SK-MEL-5 (cell line): ENCODE data around the gene RNF6. TPM values are rescaled to one million over a fixed set of nuclear protein-coding genes. Genes with fewer than 3 reads are reported as not detected.
"Not testable (repeated sequence)": the region's sequence is repeated elsewhere in the genome, so short reads cannot be mapped to it uniquely, and the experiment has no call there.

Experiments used
- DNase-seq: peaks from one replicate; pipeline ENCODE4 v3.0.0-alpha.2; 2016; ENCODE audit warnings: low read depth, low spot score
- in situ Hi-C: cut with HindIII; loops from 2 replicates; pipeline ENCODE4 v1.10.0; 2016; ENCODE audit warnings: low sequenced_read_pairs, high pct_unique_total_duplicates, low pct_unique_long_range_greater_than_20kb
- polyA plus RNA-seq, 2 experiments: library from polyadenylated mRNA; depleted of rRNA; stranded (reverse); fragments of >200 nt; gene quantifications; 2 replicates each; pipeline ENCODE4 v1.2.3, GENCODE V29; 2015
- total RNA-seq: library from RNA; depleted of rRNA; stranded (reverse); fragments of >200 nt; shearing (Covaris generic); gene quantifications from 2 replicates; pipeline ENCODE4 v1.2.3, GENCODE V29; 2014; rRNA removed

RNF6 gene
- 52.0 and 55.1 TPM in 2 replicates for total RNA-seq
- polyA plus RNA-seq (2015; cell fraction: cytosol; rRNA removed) = 44.3 and 44.7 TPM in 2 replicates
- polyA plus RNA-seq (2015; cell fraction: nucleus; rRNA removed) = 25.9 and 36.0 TPM in 2 replicates

DNA sequence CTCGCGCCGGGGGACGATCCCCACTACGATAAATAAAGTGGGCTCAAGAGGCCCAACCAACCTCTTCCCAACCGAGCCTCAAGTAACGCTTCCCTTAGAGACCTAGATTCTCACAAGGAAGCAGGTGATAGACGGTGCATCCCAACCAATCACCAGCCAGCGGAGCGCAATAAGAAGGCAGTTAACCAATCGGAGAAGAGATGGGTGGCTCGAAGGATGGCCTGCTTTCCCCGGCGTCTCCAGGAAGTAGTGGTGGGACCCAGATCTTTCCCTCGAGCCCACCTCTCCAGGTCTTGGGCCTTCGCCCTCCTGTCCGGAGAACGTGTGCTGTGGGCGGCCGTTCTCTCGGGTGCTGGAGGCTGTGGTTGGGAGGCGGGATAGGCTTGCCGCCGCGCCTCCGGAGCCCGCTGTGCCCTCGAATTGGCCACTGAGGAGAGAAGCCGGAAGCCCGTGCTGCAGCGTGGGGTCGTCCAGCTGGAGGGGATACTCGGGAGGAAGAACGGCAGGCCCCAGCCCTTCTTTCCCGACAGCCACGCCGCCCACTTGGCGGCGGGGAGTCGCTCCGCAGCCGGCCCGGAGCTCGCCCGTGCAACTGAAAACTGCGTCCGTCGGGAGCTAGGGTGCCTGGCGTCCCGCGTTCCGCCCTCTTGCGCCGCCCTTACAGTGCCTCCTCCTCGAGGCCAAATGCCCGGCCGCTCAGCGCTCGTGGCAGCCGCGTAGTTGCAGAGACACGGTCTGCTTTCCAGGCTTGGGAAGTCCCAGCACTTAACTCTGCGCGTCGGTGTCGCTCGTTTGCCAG, at the start of gene RNF6:
TSS of gene RNF6 (minus strand) at position 594 of the 799 bp plus-strand sequence. CDS start 2,665 bp downstream, outside the sequence.
- in situ Hi-C loops = no loop called here
- DNase-seq = peak; percentile 99

DNA sequence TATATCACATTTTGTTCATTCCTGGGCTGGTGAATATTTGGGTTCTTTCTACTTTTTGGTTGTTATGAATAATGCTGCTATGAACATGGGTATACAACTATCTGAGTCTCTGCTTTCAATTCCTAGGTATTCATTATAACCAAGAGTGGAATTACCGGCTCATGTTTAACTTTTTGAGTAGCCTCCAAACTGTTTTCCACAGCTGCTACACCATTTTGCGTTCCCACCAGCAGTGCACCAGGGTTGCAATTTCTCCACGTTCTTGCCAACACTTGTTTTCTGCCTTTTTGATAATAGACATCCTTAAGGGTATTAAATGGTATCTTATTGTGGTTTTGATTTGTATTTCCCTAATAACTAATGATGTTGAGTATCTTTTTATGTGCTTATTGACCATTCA, 48.6 kb upstream of the RNF6 start:
- in situ Hi-C loops = no loop called here

DNA sequence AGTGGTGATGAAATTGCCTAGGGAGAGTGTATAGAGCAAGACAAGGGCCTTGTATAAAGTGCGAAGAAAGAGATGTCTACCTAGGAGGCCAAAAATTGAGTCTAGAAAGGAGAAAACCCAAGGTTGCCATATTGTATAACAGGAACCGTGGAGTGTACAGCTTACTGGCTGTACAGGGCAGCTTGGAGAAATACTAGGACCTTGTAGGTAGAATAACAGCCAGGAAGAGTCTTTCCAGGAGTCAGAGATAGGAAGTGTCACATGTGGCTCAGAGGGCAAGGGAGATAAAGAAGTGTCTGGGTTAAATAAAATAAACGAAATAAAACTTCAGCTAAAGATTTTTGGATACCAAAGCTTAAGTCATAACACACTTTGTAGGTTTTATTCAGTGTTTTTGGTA, 44.2 kb upstream of the RNF6 start:
- in situ Hi-C loops = no loop called here

More for the DNA sequence above, 48.6 kb upstream of the RNF6 start:
- DNase-seq = no peak

DNA sequence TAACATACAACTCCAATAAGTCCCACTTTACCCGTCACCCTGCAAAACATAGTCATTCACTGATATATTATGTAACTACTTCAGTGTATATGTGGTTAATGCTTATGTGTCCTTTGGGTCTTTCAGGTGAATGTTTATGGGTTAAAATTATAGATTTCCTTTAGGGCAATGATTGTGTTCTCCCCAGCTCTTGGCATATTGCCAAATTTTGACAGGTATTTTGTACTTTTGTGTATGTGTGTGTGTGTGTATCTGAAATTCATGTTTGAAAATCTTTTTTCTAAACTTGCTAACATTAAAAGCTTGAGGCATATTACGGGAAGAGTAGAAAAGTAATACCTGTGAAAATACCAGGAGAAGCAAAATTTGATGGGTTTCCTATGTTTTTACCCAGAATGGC, 40.0 kb upstream of the RNF6 start:
- no peak for DNase-seq
- in situ Hi-C loops = no loop called here

More for the DNA sequence above, 44.2 kb upstream of the RNF6 start:
- no peak for DNase-seq

DNA sequence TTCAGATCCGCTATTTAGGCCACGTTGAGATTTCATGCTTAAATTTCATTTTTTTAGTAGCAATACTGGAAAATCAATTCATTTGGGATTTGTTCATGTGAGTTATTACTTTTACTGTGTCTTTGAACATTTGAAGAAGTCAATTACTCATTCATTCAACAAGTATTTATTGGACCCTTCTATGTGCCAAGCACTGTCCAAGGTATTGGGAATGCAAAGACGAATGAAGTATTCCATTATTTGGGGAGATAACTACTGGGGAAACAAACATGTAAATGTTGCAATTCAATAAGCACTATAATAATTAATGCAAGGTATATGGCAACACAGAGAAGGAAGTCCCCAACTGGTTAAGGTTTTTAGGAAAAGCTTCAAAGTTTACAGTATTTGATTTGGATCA, 37.5 kb upstream of the RNF6 start:
- in situ Hi-C loops = no loop called here
- DNase-seq = no peak

DNA sequence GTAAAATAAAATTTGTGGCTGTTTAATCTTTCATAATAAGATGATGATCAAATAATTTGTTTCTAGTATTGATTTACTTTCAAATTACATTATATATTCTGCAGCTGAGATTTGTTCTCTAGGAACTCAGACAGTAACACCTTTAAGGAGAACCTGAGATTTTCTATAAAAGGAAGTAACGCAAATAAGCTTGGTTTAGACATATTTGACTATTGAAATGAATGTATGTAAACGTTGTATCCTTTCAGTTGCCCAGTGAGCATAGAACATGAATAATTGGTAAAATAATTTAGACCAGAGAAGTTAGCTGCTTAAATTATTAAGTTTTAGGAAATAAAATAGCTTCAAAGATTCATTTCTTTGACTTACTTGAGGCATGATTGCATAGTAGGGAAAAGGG, 34.9 kb upstream of the RNF6 start:
- DNase-seq = no peak
- in situ Hi-C loops = no loop called here

DNA sequence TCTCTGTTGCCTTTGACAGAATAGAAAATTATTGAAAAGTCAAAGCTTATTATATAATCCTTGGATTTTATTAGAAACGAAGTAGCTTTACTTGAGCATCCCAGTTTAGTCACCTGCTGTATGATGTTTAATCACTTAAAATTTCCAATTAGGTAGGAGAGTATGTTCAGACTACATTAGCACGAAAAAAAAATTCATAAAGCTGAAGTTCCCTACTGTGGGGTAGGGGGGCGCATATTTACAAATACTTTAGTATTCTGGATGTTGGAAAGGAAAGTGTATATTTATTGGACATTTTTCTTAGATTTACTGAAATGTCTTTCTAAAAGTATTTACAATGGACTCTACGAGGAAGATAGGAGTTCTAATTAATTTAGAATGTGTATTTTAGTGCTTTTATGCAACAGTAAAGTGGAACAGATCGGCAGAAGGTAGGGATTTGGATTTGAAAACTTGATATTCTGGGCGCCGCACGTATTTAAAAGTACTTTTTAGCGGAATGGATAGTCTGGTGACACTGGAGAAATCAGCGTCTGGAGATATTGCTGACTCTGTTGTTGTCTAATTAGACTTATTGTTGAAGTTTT, 33.7 kb upstream of the RNF6 start:
- in situ Hi-C loops = no loop called here

DNA sequence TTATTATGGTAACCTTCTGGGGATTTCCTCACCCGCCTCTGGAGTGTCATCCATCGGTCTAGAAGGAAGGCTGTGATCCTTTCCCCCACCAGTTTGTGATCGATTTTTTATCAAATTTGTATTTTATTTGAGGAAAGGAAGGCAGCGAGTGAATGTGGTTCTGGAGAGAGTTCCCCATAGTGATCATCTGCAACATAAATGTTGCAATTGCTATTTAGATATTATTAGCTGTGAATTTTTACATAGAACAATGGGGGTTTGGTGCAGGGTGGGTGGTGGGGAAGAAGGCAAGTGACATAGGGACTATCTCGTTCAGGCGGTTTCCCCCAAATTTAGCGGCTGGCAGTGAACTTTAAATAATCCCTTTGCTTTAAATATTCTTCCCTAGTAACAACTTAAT, 33.0 kb upstream of the RNF6 start:
- in situ Hi-C loops = no loop called here
- no peak for DNase-seq

More for the DNA sequence above, 33.7 kb upstream of the RNF6 start:
- DNase-seq = peak; percentile 19

DNA sequence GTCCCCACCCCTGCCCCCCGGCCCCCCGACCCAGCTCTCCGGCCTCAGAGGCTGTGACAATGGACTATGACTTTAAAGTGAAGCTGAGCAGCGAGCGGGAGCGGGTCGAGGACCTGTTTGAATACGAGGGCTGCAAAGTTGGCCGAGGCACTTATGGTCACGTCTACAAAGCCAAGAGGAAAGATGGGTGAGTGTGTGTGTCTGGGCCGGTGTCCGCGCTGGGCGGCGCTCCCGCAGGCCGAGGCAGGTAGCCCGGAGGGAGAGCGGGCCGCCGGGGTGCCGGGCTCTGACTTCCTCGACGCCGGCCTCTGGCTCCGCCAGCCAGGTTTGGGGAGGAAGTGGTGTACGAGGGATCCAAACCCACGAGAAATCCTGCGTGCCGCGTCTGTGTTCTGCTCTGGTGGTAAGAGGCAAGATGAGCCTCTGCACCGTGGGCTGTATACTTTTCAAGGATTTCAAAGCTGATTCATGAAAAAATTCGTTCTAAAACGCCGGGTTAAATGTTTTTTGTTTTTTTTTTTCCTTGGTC, 32.5 kb upstream of the RNF6 start:
- in situ Hi-C loops = no loop called here

DNA sequence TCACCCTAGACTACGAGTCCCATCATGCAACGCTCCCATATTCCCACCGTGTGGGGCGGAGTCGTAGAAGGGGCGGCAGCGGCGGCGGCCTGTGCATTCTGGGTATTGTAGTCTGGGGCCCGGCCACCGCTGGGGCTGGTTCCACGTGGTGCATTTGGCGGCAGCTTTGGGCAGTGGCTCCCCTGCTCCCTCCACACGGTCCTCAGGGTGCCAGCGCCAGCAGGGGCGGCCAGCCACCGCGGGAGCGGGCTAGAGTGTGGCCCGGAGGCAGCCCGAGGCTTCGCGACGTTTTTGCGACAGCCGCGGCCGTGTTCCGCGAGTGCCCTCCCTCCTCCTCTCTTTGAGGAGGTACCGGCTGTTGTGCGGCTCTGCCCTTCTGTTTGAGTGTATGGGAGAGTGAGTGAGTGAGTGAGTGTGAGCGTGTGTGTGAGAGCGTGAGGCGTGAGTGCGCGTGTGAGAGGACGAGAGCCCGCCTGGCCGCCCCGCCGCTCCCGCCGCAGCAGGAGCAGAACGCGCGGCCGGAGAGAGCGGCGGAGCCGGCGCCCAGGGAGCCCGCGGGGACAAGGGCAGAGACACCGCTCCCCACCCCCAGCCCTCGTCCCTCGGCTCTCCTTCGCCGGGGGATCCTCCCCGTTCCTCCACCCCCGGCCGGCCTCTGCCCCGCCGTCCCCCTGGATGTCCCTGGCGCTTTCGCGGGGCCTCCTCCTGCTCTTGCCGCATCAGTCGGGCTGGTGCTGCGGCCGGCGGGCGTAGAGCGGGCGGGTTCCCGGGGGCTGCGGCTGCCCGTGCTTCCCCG, 31.9 kb upstream of the RNF6 start, which contains the start of gene CDK8:
TSS of gene CDK8 (plus strand) at position 343 of the 796 bp plus-strand sequence. CDS start 513 bp downstream, outside the sequence.
- peak; percentile 87 for DNase-seq
- in situ Hi-C loops = no loop called here

More for the DNA sequence above, 32.5 kb upstream of the RNF6 start:
- DNase-seq = peak; percentile 29

DNA sequence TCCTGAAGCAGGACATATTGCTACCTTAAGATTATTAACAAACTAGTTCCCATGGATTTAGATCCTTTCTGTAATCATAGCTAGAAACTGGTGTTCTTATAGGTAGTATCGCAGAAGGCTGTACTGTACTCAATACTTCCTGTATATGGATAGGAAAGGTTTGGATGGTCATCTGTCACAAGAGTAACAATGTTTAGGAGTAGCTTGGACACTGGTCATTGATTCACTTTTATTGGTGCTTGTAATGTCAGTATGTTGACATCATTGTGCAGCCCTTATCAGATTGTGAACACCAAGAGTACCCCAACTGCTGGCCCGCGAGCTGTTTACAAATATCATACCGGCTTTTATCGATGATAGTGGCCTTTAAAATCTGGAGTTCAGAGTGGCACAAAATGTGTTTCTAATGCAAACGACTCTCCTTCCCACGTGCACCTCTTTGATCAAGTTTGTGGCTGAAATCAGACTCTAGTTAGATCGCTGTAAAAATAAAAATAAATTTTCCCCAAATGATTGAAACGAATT, 31.2 kb upstream of the RNF6 start:
- DNase-seq = no peak
- in situ Hi-C loops = no loop called here

DNA sequence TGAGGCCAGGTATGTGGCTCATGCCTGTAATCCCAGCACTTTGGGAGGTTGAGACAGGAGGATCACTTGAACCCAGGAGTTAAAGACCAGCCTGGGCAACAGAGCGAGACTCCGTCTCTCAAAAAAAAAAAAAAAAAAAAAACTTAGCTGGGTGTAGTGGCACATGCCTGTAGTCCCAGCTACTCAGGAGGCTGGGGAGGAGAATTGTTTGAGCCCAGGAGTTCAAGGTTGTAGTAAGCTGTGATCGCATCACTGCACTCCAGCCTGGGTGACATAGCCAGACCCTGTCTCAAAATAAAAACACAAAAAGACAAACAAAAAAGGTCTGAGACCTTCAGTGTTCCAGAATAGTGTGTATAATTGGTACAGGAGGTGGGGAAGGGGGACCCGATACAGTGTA, 29.9 kb upstream of the RNF6 start:
- DNase-seq, in situ Hi-C loops: not testable (repeated sequence)

DNA sequence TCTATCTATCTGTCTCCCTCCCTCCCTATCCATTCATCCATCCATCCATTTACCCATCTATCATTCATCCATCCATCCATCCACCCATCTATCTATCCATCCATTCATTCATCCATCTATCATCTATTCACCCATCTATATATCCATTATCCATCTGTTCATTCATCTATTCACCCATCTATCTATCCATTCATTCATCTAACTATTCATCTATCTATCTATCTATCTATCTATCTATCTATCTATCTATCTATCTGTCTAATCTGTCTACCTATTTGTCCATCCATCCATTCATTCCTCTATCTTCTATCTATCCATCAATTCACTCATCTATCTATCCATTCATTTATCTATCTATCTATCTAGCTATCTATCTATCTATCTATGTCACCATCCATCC, 27.4 kb upstream of the RNF6 start:
- in situ Hi-C loops = no loop called here
- DNase-seq = no peak

DNA sequence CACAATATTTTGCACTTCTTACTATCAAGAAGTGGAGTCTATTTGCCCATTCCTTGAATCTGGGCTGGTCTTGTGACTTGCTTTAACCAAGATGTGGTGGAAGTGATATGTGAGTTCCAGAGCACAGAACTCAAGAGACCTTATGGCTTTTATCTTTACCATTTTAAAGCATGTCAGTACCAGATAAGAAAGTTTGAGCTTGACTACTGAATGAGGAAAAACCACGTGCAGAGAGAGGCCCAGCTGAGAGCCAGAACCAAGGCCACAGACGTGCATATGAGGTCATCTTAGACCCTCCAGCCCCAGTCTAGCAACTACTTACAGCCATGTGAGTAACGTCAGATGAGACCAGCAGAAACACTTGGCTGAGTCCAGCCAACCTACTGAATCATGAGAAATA, 25.5 kb upstream of the RNF6 start:
- in situ Hi-C loops = no loop called here
- DNase-seq = no peak

DNA sequence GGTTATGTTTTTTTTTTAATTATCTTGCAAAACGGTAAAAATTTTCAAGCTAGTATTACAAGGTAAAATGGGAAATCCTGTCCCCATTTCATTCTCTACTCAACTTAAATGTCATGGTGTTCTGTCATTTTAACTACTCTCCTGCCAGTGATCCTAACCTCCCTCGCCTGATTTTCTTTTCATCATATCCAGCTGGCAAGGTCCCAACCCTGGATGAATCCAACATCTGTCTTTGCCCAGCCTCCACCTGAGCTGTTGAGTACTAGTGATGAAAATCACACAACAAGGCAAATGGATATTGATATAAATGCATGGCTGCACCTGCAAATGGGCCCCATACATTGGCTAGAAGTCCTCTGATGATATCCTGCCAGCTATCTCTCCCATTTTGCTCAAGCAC, 24.9 kb upstream of the RNF6 start:
- in situ Hi-C loops = no loop called here
- DNase-seq = no peak

DNA sequence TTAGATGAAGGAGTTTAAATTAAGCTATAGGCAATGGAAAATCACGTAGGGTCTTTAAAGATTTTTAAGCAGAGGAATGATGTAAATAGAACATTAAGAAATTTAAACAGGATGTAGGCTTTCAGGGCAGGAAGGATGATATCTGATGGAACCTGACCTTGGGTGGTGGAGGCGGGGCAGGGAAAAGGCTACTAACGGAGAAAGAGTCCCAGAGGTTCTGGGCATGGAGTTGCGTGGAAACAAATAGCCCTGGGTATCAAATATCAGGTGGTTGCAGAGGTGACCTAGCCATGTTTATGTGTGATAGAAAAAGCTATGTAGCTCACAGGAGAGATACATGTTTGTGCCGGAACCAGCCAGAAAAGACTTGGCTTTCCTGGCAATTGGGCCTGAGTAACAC, 24.0 kb upstream of the RNF6 start:
- DNase-seq = no peak
- in situ Hi-C loops = no loop called here

DNA sequence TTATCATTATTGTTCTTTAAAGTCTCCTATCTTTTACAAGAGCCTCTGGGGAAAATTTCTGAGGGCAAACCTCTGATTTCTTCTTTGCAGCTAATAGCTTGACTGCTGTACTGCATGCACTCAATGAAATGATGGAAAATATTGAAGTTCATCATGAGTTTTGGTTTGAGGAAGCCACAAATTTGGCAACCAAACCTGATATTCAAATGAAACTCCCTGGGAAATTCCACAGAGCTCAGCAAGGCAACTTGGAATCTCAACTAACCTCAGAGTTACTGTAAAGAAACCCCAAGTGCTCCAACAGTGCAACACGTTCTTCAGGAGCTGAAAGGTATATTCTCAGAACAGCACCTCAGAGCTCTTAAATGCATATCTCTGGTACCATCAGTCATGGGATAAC, 14.2 kb upstream of the RNF6 start:
- no peak for DNase-seq
- in situ Hi-C loops = no loop called here

DNA sequence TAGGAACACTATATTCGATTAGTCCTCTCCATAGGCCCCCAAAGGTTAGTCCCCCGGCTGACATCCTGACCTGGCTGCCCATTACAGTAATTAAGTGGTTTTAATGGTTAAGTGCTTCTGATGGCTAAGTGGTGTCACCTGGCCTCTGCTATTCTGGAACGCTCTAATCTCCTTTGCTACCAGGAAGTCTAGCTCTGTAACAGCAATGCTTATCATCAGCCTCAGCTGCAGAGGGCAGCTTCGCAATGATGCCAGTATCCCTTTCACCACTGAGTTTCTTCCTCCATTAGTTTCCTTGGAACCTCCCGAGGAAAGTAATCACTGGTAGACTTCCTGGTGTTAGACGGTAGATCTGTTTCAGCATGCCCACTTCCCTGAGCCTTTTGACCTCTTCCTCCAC, 8.6 kb upstream of the RNF6 start:
- DNase-seq = no peak
- in situ Hi-C loops = no loop called here
